Stimulated activated CD8-positive, alpha-beta memory T cell treated with anti-CD3 and anti-CD28 coated beads, Interleukin-15, amount 100 ng/mL, for 1 hour (primary cell): ENCODE measurements around the gene MFN2.

Experiments used
- DNase-seq: peaks from one replicate; pipeline ENCODE4 v3.0.0-alpha.2; 2020; ENCODE audit warnings: low read depth

Gene MFN2

GRCh38 chr1:11960276-11960675, 20.0 kb upstream of the MFN2 start:
- DNase-seq: no peak

- DNase-seq: no peak
Observed at GRCh38 chr1:11960715-11961114, 19.5 kb upstream of the MFN2 start.

GRCh38 chr1:11961230-11961629, 19.0 kb upstream of the MFN2 start:
- no peak for DNase-seq

- no peak for DNase-seq
Observed at GRCh38 chr1:11963622-11964021, 16.6 kb upstream of the MFN2 start.

GRCh38 chr1:11964656-11965055, 15.6 kb upstream of the MFN2 start:
- no peak for DNase-seq

GRCh38 chr1:11967028-11967547, 13.2 kb upstream of the MFN2 start:
- DNase-seq: no peak

GRCh38 chr1:11970441-11971185, 9.6 kb upstream of the MFN2 start:
- DNase-seq: no peak

GRCh38 chr1:11977625-11978024, 2.6 kb upstream of the MFN2 start:
- DNase-seq: no peak

- DNase-seq: no peak
Observed at GRCh38 chr1:11978301-11978700, 1.9 kb upstream of the MFN2 start.

GRCh38 chr1:11979028-11979850, 1.0 kb upstream of the MFN2 start:
- DNase-seq: no peak

- DNase-seq: no peak
Observed at GRCh38 chr1:11980676-11980972, 380 bp downstream of the MFN2 start.

- no peak for DNase-seq
Observed at GRCh38 chr1:11981378-11982009, 1.2 kb downstream of the MFN2 start.

- no peak for DNase-seq
Observed at GRCh38 chr1:11982010-11982392, 1.8 kb downstream of the MFN2 start.

GRCh38 chr1:11984121-11984520, 3.9 kb downstream of the MFN2 start:
- DNase-seq: no peak

GRCh38 chr1:11984576-11984975, 4.3 kb downstream of the MFN2 start:
- DNase-seq: no peak

GRCh38 chr1:11985171-11985570, 4.9 kb downstream of the MFN2 start:
- no peak for DNase-seq

GRCh38 chr1:11985851-11986250, 5.6 kb downstream of the MFN2 start:
- no peak for DNase-seq

- DNase-seq: no peak
Observed at GRCh38 chr1:11989669-11990068, 9.4 kb downstream of the MFN2 start.

- DNase-seq: no peak
Observed at GRCh38 chr1:11990303-11991032, 10.2 kb downstream of the MFN2 start.

GRCh38 chr1:11991969-11992676, 11.9 kb downstream of the MFN2 start:
- no peak for DNase-seq

- no peak for DNase-seq
Observed at GRCh38 chr1:11997081-11997850, 17.0 kb downstream of the MFN2 start.
